NCI-H2227 treated with DMSO at 0.1 percent for 48 hours (cell line): ENCODE measurements around the gene HPSE.

Source experiments
- DNase-seq: peaks from one replicate; lab custom pipeline; 2025; lab: John Stamatoyannopoulos, UW

Gene HPSE

GRCh38 chr4:83334425-83335241, at the start of gene HPSE:
HPSE (minus strand) TSS chr4:83334848; CDS start chr4:83334782, 66 bp downstream.
- DNase-seq: peak; percentile 36

- no peak for DNase-seq
Observed at GRCh38 chr4:83382850-83383249, 48.2 kb upstream of the HPSE start.

GRCh38 chr4:83381173-83381572, 46.5 kb upstream of the HPSE start:
- no peak for DNase-seq

- DNase-seq: no peak
Observed at GRCh38 chr4:83378419-83378818, 43.8 kb upstream of the HPSE start.

- no peak for DNase-seq
Observed at GRCh38 chr4:83372931-83373330, 38.3 kb upstream of the HPSE start.

GRCh38 chr4:83371936-83372335, 37.3 kb upstream of the HPSE start:
- DNase-seq: no peak

- no peak for DNase-seq
Observed at GRCh38 chr4:83371235-83371634, 36.6 kb upstream of the HPSE start.

GRCh38 chr4:83370640-83370906, 35.9 kb upstream of the HPSE start:
- no peak for DNase-seq

GRCh38 chr4:83369831-83370639, 35.4 kb upstream of the HPSE start:
- no peak for DNase-seq

GRCh38 chr4:83364312-83364711, 29.7 kb upstream of the HPSE start:
- no peak for DNase-seq

- no peak for DNase-seq
Observed at GRCh38 chr4:83362492-83363329, 28.1 kb upstream of the HPSE start.

GRCh38 chr4:83361416-83362103, 26.9 kb upstream of the HPSE start:
- no peak for DNase-seq

- DNase-seq: no peak
Observed at GRCh38 chr4:83360018-83360417, 25.4 kb upstream of the HPSE start.

GRCh38 chr4:83358410-83358809, 23.8 kb upstream of the HPSE start:
- DNase-seq: no peak

GRCh38 chr4:83356899-83357661, 22.4 kb upstream of the HPSE start:
- DNase-seq: no peak

GRCh38 chr4:83353516-83353915, 18.9 kb upstream of the HPSE start:
- DNase-seq: no peak

- no peak for DNase-seq
Observed at GRCh38 chr4:83348074-83348473, 13.4 kb upstream of the HPSE start.

GRCh38 chr4:83342476-83342875, 7.8 kb upstream of the HPSE start:
- DNase-seq: no peak

- no peak for DNase-seq
Observed at GRCh38 chr4:83340692-83341343, 6.2 kb upstream of the HPSE start.

- no peak for DNase-seq
Observed at GRCh38 chr4:83339573-83339972, 4.9 kb upstream of the HPSE start.

- no peak for DNase-seq
Observed at GRCh38 chr4:83335701-83336100, 1.1 kb upstream of the HPSE start.
